ENCODE results near the gene USP25.

DNA sequence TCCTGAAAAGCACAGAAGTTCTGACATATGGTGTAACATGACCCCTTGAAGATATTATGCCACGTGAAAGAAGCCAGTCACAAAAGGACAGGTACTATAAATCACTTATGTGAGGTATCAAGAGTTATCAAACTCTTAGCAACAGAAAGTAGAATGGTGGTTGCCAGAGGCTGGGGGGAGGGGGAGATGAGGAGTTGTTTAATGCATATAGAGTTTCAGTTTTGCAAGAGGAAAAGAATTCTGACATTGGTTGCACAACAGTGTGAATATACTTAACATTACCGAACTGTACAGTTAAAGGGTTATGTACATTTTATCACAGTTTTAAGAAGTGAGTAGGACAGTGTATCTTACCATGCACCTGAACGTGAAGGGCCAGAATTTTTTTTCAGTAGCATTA lies 80.0 kb downstream of the USP25 start:
- no peak for TF ChIP-seq POLR2A (IDR thresholded peaks at IDR 0.05)
- TF ChIP-seq, protein P1, sequence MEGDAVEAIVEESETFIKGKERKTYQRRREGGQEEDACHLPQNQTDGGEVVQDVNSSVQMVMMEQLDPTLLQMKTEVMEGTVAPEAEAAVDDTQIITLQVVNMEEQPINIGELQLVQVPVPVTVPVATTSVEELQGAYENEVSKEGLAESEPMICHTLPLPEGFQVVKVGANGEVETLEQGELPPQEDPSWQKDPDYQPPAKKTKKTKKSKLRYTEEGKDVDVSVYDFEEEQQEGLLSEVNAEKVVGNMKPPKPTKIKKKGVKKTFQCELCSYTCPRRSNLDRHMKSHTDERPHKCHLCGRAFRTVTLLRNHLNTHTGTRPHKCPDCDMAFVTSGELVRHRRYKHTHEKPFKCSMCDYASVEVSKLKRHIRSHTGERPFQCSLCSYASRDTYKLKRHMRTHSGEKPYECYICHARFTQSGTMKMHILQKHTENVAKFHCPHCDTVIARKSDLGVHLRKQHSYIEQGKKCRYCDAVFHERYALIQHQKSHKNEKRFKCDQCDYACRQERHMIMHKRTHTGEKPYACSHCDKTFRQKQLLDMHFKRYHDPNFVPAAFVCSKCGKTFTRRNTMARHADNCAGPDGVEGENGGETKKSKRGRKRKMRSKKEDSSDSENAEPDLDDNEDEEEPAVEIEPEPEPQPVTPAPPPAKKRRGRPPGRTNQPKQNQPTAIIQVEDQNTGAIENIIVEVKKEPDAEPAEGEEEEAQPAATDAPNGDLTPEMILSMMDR (IDR thresholded peaks at IDR 0.05) = no peak

Measured in testis (tissue), 2 donors.